Calu3 (cell line): Measurements from ENCODE around the gene SLC44A1. TPM values are rescaled to one million over a fixed set of nuclear protein-coding genes. Genes with fewer than 3 reads are reported as not detected.

Experiments used
- BruUV-seq: library from RNA; stranded (reverse); fragments of 400-500 nt; replicated peaks from 2 replicates; lab custom pipeline; 2021; lab: Mats Ljungman, UMichigan
- CTCF ChIA-PET: fragments of 300-600 bp; sonication (Branson Sonifier 250); formaldehyde crosslinking; loops from one replicate; lab custom pipeline; 2022; ENCODE audit warnings: antibody characterized with exemption; lab: Charles Lee
- DNase-seq: peaks from one replicate; pipeline ENCODE4 v3.0.0; 2022
- H3K27ac Mint-ChIP-seq: one replicate; pipeline ENCODE4 v1.8.0; 2022; ENCODE audit warnings: mixed read lengths; ENCODE audit not compliant: unreplicated experiment
- H3K27me3 Mint-ChIP-seq: one replicate; pipeline ENCODE4 v1.8.0; 2022; ENCODE audit warnings: mixed read lengths; ENCODE audit not compliant: unreplicated experiment
- H3K36me3 Mint-ChIP-seq: one replicate; pipeline ENCODE4 v1.8.0; 2022; ENCODE audit warnings: mild to moderate bottlenecking, moderate library complexity, mixed read lengths; ENCODE audit not compliant: insufficient read depth, unreplicated experiment
- H3K4me1 Mint-ChIP-seq: one replicate; pipeline ENCODE4 v1.8.0; 2022; ENCODE audit warnings: mild to moderate bottlenecking, low read depth, mixed read lengths; ENCODE audit not compliant: unreplicated experiment
- H3K4me3 Mint-ChIP-seq: one replicate; pipeline ENCODE4 v1.8.0; 2022; ENCODE audit warnings: mild to moderate bottlenecking, low read depth, moderate library complexity, mixed read lengths; ENCODE audit not compliant: unreplicated experiment
- H3K9me3 Mint-ChIP-seq: one replicate; pipeline ENCODE4 v1.8.0; 2022; ENCODE audit warnings: low read depth, mixed read lengths; ENCODE audit not compliant: unreplicated experiment
- intact Hi-C: fragments of 100-400 bp; cut with micrococcal nuclease; formaldehyde crosslinking; loops from one replicate; pipeline ENCODE4 v1.10.0; 2022; ENCODE audit not compliant: unreplicated experiment
- total RNA-seq: library from RNA; stranded (reverse); gene quantifications from 2 replicates; pipeline ENCODE4 v1.2.3, GENCODE V29; 2022
- TF ChIP-seq, protein P1 (sequence below): fragments of 200-600 bp; IDR thresholded peaks from one replicate; pipeline ENCODE4 v1.8.0; 2022; ENCODE audit warnings: antibody characterized with exemption; ENCODE audit not compliant: unreplicated experiment

The SLC44A1 gene
- total RNA-seq, 1 experiment from 2014 or later, result 41.2 TPM

- TF ChIP-seq, protein P1, sequence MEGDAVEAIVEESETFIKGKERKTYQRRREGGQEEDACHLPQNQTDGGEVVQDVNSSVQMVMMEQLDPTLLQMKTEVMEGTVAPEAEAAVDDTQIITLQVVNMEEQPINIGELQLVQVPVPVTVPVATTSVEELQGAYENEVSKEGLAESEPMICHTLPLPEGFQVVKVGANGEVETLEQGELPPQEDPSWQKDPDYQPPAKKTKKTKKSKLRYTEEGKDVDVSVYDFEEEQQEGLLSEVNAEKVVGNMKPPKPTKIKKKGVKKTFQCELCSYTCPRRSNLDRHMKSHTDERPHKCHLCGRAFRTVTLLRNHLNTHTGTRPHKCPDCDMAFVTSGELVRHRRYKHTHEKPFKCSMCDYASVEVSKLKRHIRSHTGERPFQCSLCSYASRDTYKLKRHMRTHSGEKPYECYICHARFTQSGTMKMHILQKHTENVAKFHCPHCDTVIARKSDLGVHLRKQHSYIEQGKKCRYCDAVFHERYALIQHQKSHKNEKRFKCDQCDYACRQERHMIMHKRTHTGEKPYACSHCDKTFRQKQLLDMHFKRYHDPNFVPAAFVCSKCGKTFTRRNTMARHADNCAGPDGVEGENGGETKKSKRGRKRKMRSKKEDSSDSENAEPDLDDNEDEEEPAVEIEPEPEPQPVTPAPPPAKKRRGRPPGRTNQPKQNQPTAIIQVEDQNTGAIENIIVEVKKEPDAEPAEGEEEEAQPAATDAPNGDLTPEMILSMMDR, result no peak
- intact Hi-C loops, result loop anchor here (5.0 kb wide), 1 partner anchor 34 kb away; no protein-coding TSS in a partner anchor
- H3K27ac Mint-ChIP-seq, result peak overlapping the region; percentile 66
- BruUV-seq, result no TSS peak
- H3K4me1 Mint-ChIP-seq, result peaks cover 55% of the 10 kb centered on the region
- peaks cover 7% of the 10 kb centered on the region for H3K36me3 Mint-ChIP-seq
- CTCF ChIA-PET, result no interaction called here
- no peaks in the 10 kb centered on the region for H3K27me3 Mint-ChIP-seq
- no peak overlapping the region for H3K4me3 Mint-ChIP-seq
- DNase-seq, result no peak
- H3K9me3 Mint-ChIP-seq, result no peaks in the 10 kb centered on the region
Observed at GRCh38 chr9:105295986-105296385, 51.5 kb downstream of the SLC44A1 start.

DNA sequence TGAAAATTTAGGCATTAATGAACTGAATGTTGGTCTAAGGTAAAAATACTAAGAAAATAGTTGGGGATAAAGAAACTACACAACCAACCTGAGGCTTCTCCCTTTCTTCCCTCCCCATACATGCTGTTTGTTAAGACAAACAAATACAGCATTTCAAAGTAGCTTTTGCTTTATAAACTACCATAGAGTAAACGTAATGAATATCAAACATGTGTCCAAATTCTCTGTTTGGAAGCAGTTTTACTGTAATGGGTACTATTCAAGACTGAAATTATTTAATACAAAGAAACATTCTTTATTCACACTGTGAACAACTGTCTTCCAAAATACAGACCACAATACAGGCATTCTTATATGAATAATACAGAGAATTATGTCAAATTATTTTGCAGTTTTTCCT is 52.0 kb downstream of the SLC44A1 start:
- Mint-ChIP-seq H3K4me1 (peaks cover 51% of the 10 kb centered on the region), H3K36me3 (peaks cover 7% of the 10 kb centered on the region), H3K4me3 (no peak overlapping the region), H3K27me3 (no peaks in the 10 kb centered on the region), H3K9me3 (no peaks in the 10 kb centered on the region), H3K27ac (peak overlapping the region; percentile 66)
- intact Hi-C loops, result loop anchor here (5.0 kb wide), 1 partner anchor 34 kb away; no protein-coding TSS in a partner anchor
- TF ChIP-seq, protein P1, result no peak
- no peak for DNase-seq
- CTCF ChIA-PET, result interaction anchor here (1.2 kb wide), 1 partner anchor 52 kb away, joined by 4 read pairs; the partner anchor contains the start of gene SLC44A1
- no TSS peak for BruUV-seq

GRCh38 chr9:105296877-105297287 is 52.4 kb downstream of the SLC44A1 start:
- no TSS peak for BruUV-seq
- H3K27ac Mint-ChIP-seq, result peak overlapping the region; percentile 66
- intact Hi-C loops, result loop anchor here (5.0 kb wide), 1 partner anchor 35 kb away; no protein-coding TSS in a partner anchor
- H3K36me3 Mint-ChIP-seq, result peaks cover 9% of the 10 kb centered on the region
- H3K4me1 Mint-ChIP-seq, result peaks cover 49% of the 10 kb centered on the region
- H3K9me3 Mint-ChIP-seq, result no peaks in the 10 kb centered on the region
- TF ChIP-seq, protein P1, result no peak
- no peaks in the 10 kb centered on the region for H3K27me3 Mint-ChIP-seq
- CTCF ChIA-PET, result interaction anchor here (1.2 kb wide), 1 partner anchor 52 kb away, joined by 4 read pairs; the partner anchor contains the start of gene SLC44A1
- peak; percentile 15 for DNase-seq
- no peak overlapping the region for H3K4me3 Mint-ChIP-seq

- TF ChIP-seq, protein P1, result no peak
- Mint-ChIP-seq H3K4me3 (no peak overlapping the region), H3K27me3 (no peaks in the 10 kb centered on the region), H3K4me1 (peaks cover 49% of the 10 kb centered on the region), H3K9me3 (no peaks in the 10 kb centered on the region), H3K36me3 (peaks cover 12% of the 10 kb centered on the region), H3K27ac (peak overlapping the region; percentile 66)
- no peak for DNase-seq
- CTCF ChIA-PET, result interaction anchor here (1.2 kb wide), 1 partner anchor 53 kb away, joined by 4 read pairs; the partner anchor contains the start of gene SLC44A1
- intact Hi-C loops, result loop anchor here (5.0 kb wide), 1 partner anchor 35 kb away; no protein-coding TSS in a partner anchor
- BruUV-seq, result no TSS peak
Observed at GRCh38 chr9:105297442-105298075, 53.1 kb downstream of the SLC44A1 start.
